Naive thymus-derived CD8-positive, alpha-beta T cell (primary cell): ENCODE results near the gene PAK3. TPM values are rescaled to one million over a fixed set of nuclear protein-coding genes. Genes with fewer than 3 reads are reported as not detected.

ENCODE experiments used
- ATAC-seq, 2 donors: fragments of 150-1000 bp; cut with Tn5 transposase in 1 of 2; sonication (Bioruptor Pico), chemical (Tn5 transposase) in 1 of 2; 1 replicate in 1 of 2; 2 replicates in 1 of 2; pipeline ENCODE4 v1.10.0; 2021; ENCODE audit warnings: mild to moderate bottlenecking in 2 of 2, moderate library complexity in 2 of 2
- POLR2A ChIA-PET: fragments of 350-600 bp; sonication (Branson Sonifier 250); formaldehyde crosslinking; loops from one replicate; lab custom pipeline; 2021; ENCODE audit warnings: antibody characterized with exemption; lab: Charles Lee
- DNase-seq, 10 donors: peaks; one replicate each; pipeline versions ENCODE4 v3.0.0 to v3.0.0-alpha.2; 2020 to 2022
- H3K27ac Mint-ChIP-seq, 10 donors: one replicate each; pipeline ENCODE4 v1.8.0; 2020 to 2022; ENCODE audit warnings: mild to moderate bottlenecking in 10 of 10, mixed read lengths in 10 of 10, moderate library complexity in 4 of 10, inconsistent platforms in 1 of 10
- H3K27me3 Mint-ChIP-seq, 5 donors: one replicate each; pipeline ENCODE4 v1.8.0; 2021 to 2022; ENCODE audit warnings: mixed read lengths in 5 of 5
- H3K36me3 Mint-ChIP-seq, 3 donors: one replicate each; pipeline ENCODE4 v1.8.0; 2020 to 2022; ENCODE audit warnings: mixed read lengths in 3 of 3, mild to moderate bottlenecking in 2 of 3, inconsistent platforms in 1 of 3
- H3K4me1 Mint-ChIP-seq, 4 donors: one replicate each; pipeline ENCODE4 v1.8.0; 2021 to 2022; ENCODE audit warnings: mixed read lengths in 4 of 4
- H3K4me3 Mint-ChIP-seq, 10 donors: one replicate each; pipeline ENCODE4 v1.8.0; 2020 to 2022; ENCODE audit warnings: mild to moderate bottlenecking in 10 of 10, mixed read lengths in 10 of 10, moderate library complexity in 6 of 10, inconsistent platforms in 1 of 10
- H3K9me3 Mint-ChIP-seq, 9 donors: one replicate each; pipeline ENCODE4 v1.8.0; 2020 to 2022; ENCODE audit warnings: mixed read lengths in 9 of 9, mild to moderate bottlenecking in 3 of 9, inconsistent platforms in 1 of 9, moderate library complexity in 1 of 9
- polyA plus RNA-seq, 3 donors: library from polyadenylated mRNA; unstranded; fragments of 300-500 nt; fragmentation: Illumina TruSeq; gene quantifications; one replicate each; pipeline ENCODE4 v1.2.3, GENCODE V29; 2021
- total RNA-seq, 8 experiments: library from RNA in 2 of 8; stranded (reverse) in 2 of 8; gene quantifications; one replicate each; pipeline ENCODE4 v1.2.3 and lab custom pipeline; 2021 to 2026

PAK3 gene
- total and polyA plus RNA-seq, 5 experiments from 2014 or later: not detected

DNA sequence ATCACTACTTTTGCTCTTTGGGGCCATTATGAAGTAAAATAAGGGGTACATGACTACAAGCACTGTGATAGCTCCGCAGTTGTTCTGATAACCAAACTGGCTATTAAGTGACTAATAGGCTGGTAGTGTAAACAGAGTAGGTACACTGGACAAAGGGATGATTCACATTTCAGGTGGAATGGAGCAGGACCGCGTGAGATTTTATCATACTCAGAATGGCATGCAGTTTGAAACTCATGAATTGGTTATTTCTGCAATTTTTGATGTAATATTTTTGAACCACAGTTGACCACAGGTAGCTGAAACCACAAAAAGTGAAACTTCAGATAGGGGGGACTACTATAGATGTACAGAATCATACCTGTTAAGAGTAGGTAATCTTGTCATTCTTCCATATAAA lies 55.8 kb downstream of the PAK3 start:
- POLR2A ChIA-PET: no interaction called here
- ATAC-seq: no peak
- H3K36me3 Mint-ChIP-seq: no peaks in the 10 kb centered on the region

DNA sequence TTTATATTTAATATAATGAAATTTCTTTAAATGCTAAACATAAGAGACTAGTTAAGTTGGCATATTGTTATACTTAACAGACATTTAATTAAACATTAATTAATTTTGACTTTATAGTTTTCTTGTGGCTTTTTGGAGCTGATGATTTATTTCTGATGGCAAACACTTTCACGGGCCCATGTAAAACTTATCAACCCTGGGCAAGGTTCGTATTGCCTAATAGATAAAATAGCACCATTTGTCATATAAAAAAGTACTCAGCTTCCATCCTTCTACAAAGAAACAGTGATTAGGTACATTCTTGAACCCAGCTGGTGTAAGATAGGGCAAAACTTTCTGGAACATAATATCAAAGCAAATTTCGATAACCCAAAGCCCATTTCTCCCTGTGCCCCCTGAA lies 63.2 kb downstream of the PAK3 start:
- Mint-ChIP-seq H3K27me3 (peaks cover 0 to 11% (median 1%) of the 10 kb centered on the region in 5 donors), H3K4me1 (no peaks in the 10 kb centered on the region), H3K36me3 (no peaks in the 10 kb centered on the region), H3K4me3 (no peak overlapping the region), H3K9me3 (peaks cover 0 to under 1% (median 0%) of the 10 kb centered on the region in 9 donors), H3K27ac (no peak overlapping the region)
- POLR2A ChIA-PET: no interaction called here
- DNase-seq (no peak), ATAC-seq (no peak)

More for the DNA sequence above, 55.8 kb downstream of the PAK3 start:
- peaks cover 0 to 11% (median 6%) of the 10 kb centered on the region in 5 donors for H3K27me3 Mint-ChIP-seq
- H3K27ac Mint-ChIP-seq: no peak overlapping the region
- H3K4me1 Mint-ChIP-seq: no peaks in the 10 kb centered on the region
- H3K4me3 Mint-ChIP-seq: no peak overlapping the region
- no peaks in the 10 kb centered on the region for H3K9me3 Mint-ChIP-seq
- DNase-seq: no peak

DNA sequence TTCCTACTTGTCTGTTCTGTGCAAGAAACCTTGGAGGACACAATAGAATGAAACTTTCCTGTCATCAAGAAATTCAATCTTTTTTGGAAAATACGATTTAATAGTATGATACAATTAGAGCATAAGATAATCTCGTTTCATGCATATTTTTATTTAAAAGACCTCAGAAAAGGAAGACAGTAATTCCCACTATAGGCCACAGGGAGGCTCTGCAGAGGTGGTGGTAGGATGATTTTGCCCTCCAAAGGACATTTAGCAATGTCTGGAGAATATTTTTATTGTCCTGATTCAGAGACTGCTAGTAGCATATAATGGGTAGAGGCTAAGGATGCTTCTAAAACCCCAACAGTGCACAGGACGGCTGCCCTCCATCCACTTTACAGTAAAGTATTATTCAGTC lies 68.7 kb downstream of the PAK3 start:
- Mint-ChIP-seq H3K9me3 (peaks cover 0 to 3% (median 0%) of the 10 kb centered on the region in 9 donors), H3K36me3 (no peaks in the 10 kb centered on the region), H3K27ac (no peak overlapping the region), H3K4me3 (no peak overlapping the region), H3K27me3 (peaks cover 0 to 8% (median 1%) of the 10 kb centered on the region in 5 donors), H3K4me1 (no peaks in the 10 kb centered on the region)
- POLR2A ChIA-PET: no interaction called here
- no peak for DNase-seq
- ATAC-seq: no peak

DNA sequence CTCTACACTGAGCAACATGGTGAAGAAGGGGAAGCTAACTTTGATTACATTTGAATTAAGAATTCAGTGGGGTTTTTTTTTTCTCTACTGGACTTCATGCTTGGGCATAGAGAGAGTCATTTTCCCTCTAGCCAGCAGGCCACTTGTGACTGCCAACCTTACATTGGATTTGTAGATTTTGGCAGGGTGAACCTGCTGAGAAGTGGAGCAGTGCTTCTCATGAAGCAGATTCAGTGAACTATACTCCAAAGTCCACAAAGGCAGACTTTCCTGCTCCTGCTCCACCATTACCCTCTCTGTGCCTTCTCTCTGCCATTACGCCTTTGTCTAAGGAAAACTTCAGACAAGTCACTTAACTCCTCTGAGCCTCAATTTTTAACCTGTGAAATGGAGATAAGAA lies 69.9 kb downstream of the PAK3 start:
- Mint-ChIP-seq H3K27me3 (peaks cover 0 to 8% (median 1%) of the 10 kb centered on the region in 5 donors), H3K4me1 (no peaks in the 10 kb centered on the region), H3K9me3 (peaks cover 0 to 3% (median 0%) of the 10 kb centered on the region in 9 donors), H3K27ac (no peak overlapping the region), H3K36me3 (no peaks in the 10 kb centered on the region), H3K4me3 (no peak overlapping the region)
- POLR2A ChIA-PET: no interaction called here
- ATAC-seq (no peak), DNase-seq (no peak)

DNA sequence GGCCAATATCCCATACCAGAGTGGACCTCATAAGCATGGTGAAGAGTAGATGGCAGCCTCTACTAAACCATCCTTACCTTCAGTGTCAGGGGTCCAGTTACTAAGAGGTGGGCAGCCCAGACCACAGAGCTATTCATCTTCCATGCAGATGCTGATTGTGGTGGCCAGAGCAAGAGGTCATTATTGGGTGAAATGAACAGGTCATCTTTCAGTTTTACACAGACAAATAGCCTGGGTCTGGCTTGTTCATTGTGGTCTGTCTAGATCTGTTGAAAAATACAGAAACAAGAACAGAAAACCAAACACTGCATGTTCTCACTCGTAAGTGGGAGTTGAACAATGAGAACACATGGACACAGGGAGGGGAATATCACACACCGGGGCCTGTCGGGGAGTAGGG lies 71.3 kb downstream of the PAK3 start:
- H3K36me3 Mint-ChIP-seq: no peaks in the 10 kb centered on the region
- H3K9me3 Mint-ChIP-seq: peaks cover 0 to 3% (median 0%) of the 10 kb centered on the region in 9 donors
- no peak overlapping the region for H3K4me3 Mint-ChIP-seq
- POLR2A ChIA-PET: no interaction called here
- no peak overlapping the region for H3K27ac Mint-ChIP-seq
- H3K4me1 Mint-ChIP-seq: no peaks in the 10 kb centered on the region
- DNase-seq (no peak), ATAC-seq (no peak)
- H3K27me3 Mint-ChIP-seq: peaks cover 0 to 8% (median 1%) of the 10 kb centered on the region in 5 donors

DNA sequence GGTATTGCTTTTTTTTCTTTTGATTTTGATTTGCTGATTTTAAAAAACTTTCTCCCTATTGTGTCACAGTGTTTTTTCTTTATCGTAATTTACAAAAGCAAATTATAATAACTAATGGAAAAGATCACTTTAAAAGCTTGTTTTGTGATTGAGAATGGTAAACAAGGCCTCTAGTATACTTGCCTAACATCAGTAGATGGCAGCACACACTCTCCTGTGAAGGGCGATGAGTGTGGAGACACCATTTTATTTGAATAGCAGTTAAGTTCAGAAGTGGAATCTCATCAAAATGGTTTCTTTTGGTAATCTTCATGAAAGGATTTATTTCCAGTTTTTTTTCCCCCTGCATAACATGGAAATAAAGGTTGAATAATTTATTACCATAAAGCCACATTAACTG lies 72.3 kb downstream of the PAK3 start:
- Mint-ChIP-seq H3K27ac (no peak overlapping the region), H3K27me3 (peaks cover 0 to 3% (median 1%) of the 10 kb centered on the region in 5 donors), H3K9me3 (peaks cover 0 to 3% (median 0%) of the 10 kb centered on the region in 9 donors), H3K36me3 (no peaks in the 10 kb centered on the region), H3K4me3 (no peak overlapping the region), H3K4me1 (no peaks in the 10 kb centered on the region)
- DNase-seq: no peak
- POLR2A ChIA-PET: no interaction called here
- ATAC-seq: no peak

DNA sequence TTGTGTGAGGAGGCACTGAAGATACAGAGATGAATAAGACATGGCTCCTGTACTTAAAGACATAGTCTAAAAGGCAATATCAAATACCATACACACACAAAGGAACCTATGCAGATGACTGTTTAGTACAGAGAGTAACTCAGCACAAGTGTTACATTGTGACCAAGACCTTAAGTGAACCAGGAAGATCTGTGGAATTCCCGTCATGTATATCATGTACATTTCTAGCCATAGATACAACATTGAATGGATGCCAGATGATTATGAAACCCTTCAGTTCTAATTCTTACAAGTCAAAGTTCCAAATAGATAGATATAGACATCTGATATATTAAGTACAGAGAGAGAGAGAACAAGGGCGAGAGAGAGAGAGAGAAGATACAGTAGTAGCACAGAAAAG lies 73.2 kb downstream of the PAK3 start:
- DNase-seq (no peak), ATAC-seq (no peak)
- no peak overlapping the region for H3K4me3 Mint-ChIP-seq
- H3K36me3 Mint-ChIP-seq: no peaks in the 10 kb centered on the region
- H3K4me1 Mint-ChIP-seq: no peaks in the 10 kb centered on the region
- H3K9me3 Mint-ChIP-seq: peaks cover 0 to 3% (median 0%) of the 10 kb centered on the region in 9 donors
- peaks cover 0 to 3% (median 0%) of the 10 kb centered on the region in 5 donors for H3K27me3 Mint-ChIP-seq
- POLR2A ChIA-PET: no interaction called here
- H3K27ac Mint-ChIP-seq: no peak overlapping the region

DNA sequence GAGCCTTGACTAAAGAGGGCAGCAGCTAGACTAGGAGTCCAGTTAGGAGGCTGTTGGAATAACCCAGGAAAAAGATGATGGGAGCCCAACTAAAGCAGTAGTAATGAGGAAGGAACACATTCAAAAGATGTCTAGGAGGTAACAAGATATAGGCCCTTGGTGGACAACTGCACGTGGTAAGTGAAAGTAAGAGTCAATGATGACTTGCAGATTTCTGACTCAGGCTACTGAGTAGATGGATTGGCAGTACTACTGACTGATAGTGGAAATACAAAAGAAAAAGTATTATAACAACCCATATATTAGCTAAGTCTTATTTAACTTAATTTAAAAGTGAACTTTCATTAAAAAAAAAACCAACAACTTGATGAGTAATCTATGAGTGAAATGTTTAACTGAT lies 74.0 kb downstream of the PAK3 start:
- H3K9me3 Mint-ChIP-seq: no peaks in the 10 kb centered on the region
- H3K36me3 Mint-ChIP-seq: no peaks in the 10 kb centered on the region
- DNase-seq (no peak), ATAC-seq (no peak)
- POLR2A ChIA-PET: no interaction called here
- H3K4me1 Mint-ChIP-seq: no peaks in the 10 kb centered on the region
- no peak overlapping the region for H3K4me3 Mint-ChIP-seq
- H3K27ac Mint-ChIP-seq: no peak overlapping the region
- peaks cover 0 to 1% (median 0%) of the 10 kb centered on the region in 5 donors for H3K27me3 Mint-ChIP-seq

DNA sequence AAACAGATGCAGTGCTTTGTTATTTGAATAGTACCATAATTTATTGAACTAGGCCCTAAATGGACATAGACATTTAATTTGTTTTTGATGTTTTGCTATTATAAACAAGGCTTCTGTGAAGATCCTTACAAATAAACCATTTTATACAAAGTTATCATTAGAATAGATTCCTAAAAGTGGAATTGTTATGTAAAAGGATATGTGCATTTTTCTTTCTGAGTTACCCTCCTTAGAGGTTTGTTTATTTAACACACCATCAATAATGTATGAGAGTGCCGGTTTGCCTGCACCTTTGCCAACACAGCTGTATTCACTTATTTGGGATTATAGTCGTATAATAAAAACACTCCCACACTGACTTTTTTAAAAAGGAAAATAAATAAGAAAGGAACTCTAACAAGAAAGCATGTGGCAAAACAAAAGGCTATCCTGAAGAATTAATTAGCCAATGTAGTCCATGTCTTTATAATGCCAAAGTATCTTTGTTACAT lies 84.8 kb downstream of the PAK3 start:
- ATAC-seq (no peak), DNase-seq (no peak)
- no peaks in the 10 kb centered on the region for H3K36me3 Mint-ChIP-seq
- H3K4me1 Mint-ChIP-seq: no peaks in the 10 kb centered on the region
- H3K9me3 Mint-ChIP-seq: no peaks in the 10 kb centered on the region
- POLR2A ChIA-PET: no interaction called here
- H3K27me3 Mint-ChIP-seq: no peaks in the 10 kb centered on the region
- H3K27ac Mint-ChIP-seq: no peak overlapping the region
- no peak overlapping the region for H3K4me3 Mint-ChIP-seq

DNA sequence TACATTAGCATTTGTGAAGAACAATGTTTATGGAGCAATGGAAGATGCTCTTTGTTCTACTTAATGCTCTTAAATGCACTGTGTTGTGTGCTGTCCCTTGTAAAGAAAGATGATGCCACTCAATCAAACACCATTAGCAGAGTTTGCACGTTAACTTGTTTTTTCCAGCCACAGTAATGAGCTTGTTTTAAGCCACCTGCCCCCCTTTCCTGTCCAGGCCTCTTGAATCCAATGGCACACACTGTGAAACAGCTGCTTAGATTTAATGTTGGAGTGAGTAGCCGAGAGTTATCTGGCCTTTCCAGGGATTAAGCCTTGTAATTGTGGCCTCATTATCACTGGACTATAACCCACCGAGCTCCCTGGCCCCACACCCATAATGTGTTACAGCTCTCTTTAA lies 86.0 kb downstream of the PAK3 start:
- POLR2A ChIA-PET: no interaction called here
- Mint-ChIP-seq H3K36me3 (no peaks in the 10 kb centered on the region), H3K4me1 (no peaks in the 10 kb centered on the region), H3K9me3 (no peaks in the 10 kb centered on the region), H3K27ac (no peak overlapping the region), H3K4me3 (no peak overlapping the region), H3K27me3 (no peaks in the 10 kb centered on the region)
- DNase-seq (no peak), ATAC-seq (no peak)

DNA sequence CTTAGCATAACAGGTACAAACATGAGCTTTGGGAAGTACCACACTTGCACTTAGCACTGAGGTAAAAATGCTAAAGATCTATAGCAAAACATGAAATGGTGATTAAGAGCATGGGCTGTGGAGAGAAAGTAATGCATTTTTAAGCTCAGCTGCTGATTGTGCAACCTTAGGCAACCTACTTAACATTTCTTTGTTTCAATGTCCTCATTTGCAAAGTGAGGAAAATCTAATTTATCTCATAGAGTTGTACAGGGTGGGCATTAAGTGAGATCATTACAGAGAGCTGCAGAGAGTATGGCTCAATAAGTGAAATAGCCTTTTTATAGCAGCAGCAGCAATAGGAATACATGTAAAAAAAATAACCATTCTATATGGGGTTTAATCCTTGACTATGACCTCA lies 87.0 kb downstream of the PAK3 start:
- no peaks in the 10 kb centered on the region for H3K36me3 Mint-ChIP-seq
- no peak overlapping the region for H3K27ac Mint-ChIP-seq
- no peaks in the 10 kb centered on the region for H3K9me3 Mint-ChIP-seq
- ATAC-seq: no peak
- no peaks in the 10 kb centered on the region for H3K4me1 Mint-ChIP-seq
- POLR2A ChIA-PET: no interaction called here
- peaks cover 0 to 7% (median 0%) of the 10 kb centered on the region in 5 donors for H3K27me3 Mint-ChIP-seq
- H3K4me3 Mint-ChIP-seq: no peak overlapping the region
- no peak for DNase-seq

DNA sequence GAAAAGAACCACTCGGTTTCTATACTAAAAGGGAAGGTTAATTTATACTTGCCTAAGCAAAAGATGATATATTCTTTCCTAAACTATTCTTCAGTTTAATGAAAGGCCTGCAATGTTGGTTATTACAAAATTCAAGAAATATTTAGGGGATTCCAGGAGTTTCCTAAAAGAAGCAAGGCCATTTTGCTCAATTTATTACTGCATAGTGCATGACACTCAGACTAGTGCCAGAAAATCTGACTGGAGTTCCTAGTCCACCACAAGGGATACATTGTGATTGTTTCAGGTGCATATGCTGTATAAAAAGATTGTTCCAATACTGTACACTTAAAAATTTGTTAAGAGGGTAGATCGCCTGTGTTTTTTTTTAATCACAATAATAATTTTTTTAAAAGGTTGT lies 95.6 kb downstream of the PAK3 start:
- Mint-ChIP-seq H3K4me1 (no peaks in the 10 kb centered on the region), H3K27ac (no peak overlapping the region), H3K9me3 (peaks cover 0 to 3% (median 0%) of the 10 kb centered on the region in 9 donors), H3K4me3 (no peak overlapping the region), H3K36me3 (no peaks in the 10 kb centered on the region), H3K27me3 (peaks cover 0 to 7% (median 0%) of the 10 kb centered on the region in 5 donors)
- DNase-seq (no peak), ATAC-seq (no peak)
- POLR2A ChIA-PET: no interaction called here

DNA sequence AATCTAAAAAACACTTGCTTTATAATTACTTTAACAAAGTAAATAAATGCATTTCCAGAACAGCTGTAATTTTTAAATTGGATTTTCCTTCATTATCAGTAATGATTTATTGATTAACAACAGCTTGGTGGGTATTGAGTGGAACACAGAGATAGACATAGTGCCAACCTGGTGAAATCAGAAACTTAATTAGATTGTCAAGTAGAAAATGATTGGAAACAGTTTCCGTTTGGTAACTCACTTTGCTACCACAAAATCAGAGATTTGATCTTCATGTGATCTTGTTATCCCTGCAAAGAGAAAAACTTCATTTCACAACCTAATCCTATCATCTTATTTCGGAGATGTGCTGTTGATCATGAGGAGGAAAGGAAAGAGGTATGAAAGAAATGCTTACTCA lies 103.5 kb downstream of the PAK3 start:
- ATAC-seq: no peak

DNA sequence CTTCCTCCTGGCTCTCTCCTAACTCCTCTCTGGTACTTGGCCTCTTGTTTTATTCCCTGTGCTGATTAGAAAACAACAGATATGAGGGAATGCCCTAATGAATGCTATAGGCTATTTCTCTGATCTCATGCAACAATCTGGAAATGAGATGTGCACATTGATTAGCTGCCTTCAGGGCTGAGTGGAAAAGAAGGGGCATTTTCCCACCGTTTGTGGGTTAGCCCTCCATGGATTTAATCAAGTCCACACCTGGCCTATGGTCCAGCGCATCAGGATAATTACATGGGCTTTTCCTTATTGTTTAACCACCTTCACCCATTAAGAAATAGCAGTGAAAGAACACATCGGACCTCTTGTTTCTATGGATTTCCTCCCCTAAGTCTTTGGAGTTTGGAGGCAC lies 104.3 kb downstream of the PAK3 start:
- Mint-ChIP-seq H3K4me3 (no peak overlapping the region), H3K27me3 (peaks cover 0 to 3% (median 0%) of the 10 kb centered on the region in 5 donors), H3K9me3 (no peaks in the 10 kb centered on the region), H3K27ac (no peak overlapping the region), H3K36me3 (no peaks in the 10 kb centered on the region), H3K4me1 (no peaks in the 10 kb centered on the region)
- POLR2A ChIA-PET: no interaction called here
- DNase-seq (no peak), ATAC-seq (no peak)

More for the DNA sequence above, 103.5 kb downstream of the PAK3 start:
- Mint-ChIP-seq H3K4me3 (no peak overlapping the region), H3K9me3 (no peaks in the 10 kb centered on the region), H3K36me3 (no peaks in the 10 kb centered on the region), H3K27me3 (peaks cover 0 to 3% (median 0%) of the 10 kb centered on the region in 5 donors), H3K4me1 (no peaks in the 10 kb centered on the region), H3K27ac (no peak overlapping the region)
- POLR2A ChIA-PET: no interaction called here
- no peak for DNase-seq
